Measurements from ENCODE around the gene PSMB5.

GRCh38 chr14:23033801-23034497, 751 bp downstream of the PSMB5 start:
- TF ChIP-seq CTCF (tag by site-specific recombination; IDR thresholded peaks at IDR 0.05) (no peak), ZBTB10 (tag by site-specific recombination; IDR thresholded peaks at IDR 0.05) (no peak), ZNF10 (tag by site-specific recombination; IDR thresholded peaks at IDR 0.05) (no peak), ZNF423 (tag by site-specific recombination; IDR thresholded peaks at IDR 0.05) (no peak), ZNF704 (tag by site-specific recombination; IDR thresholded peaks at IDR 0.05) (no peak), ZNF138 (tag by site-specific recombination; IDR thresholded peaks at IDR 0.05; ENCODE audit: borderline replicate concordance) (no peak), ZNF558 (tag by site-specific recombination; IDR thresholded peaks at IDR 0.05) (no peak)

Data from HEK293 (cell line).